PC-3 (cell line): ENCODE data around the gene DLEC1. TPM values are rescaled to one million over a fixed set of nuclear protein-coding genes. Genes with fewer than 3 reads are reported as not detected.

ENCODE experiments used
- ATAC-seq: fragments of 200-7000 bp; cut with Tn5 transposase; 2 replicates; pipeline ENCODE4 v1.9.1; 2020; ENCODE audit warnings: mild to moderate bottlenecking, moderate library complexity
- BruUV-seq: library from RNA; stranded (reverse); fragments of 400-500 nt; replicated peaks from 2 replicates; lab custom pipeline; 2021; lab: Mats Ljungman, UMichigan
- CTCF ChIA-PET: fragments of 300-600 bp; sonication (Branson Sonifier 250); formaldehyde crosslinking; loops from one replicate; lab custom pipeline; 2022; ENCODE audit warnings: antibody characterized with exemption; lab: Charles Lee
- POLR2A ChIA-PET: fragments of 300-600 bp; sonication (Branson Sonifier 250); formaldehyde crosslinking; loops from one replicate; lab custom pipeline; 2022; ENCODE audit warnings: antibody characterized with exemption; ENCODE audit not compliant: unreplicated experiment; lab: Charles Lee
- DNase-seq: peaks from one replicate; pipeline ENCODE4 v3.0.0-alpha.2; 2015
- H2AFZ ChIP-seq: fragments of 300-600 bp; sonication (generic); 2 replicates; pipeline ENCODE4 v1.6.0; 2016; ENCODE audit warnings: antibody characterized with exemption, low read length
- H3F3A ChIP-seq: fragments of 300-600 bp; sonication (generic); one replicate; pipeline ENCODE4 v1.6.0; 2017; ENCODE audit warnings: antibody characterized with exemption, low read length, control low read depth, mild to moderate bottlenecking; ENCODE audit not compliant: unreplicated experiment
- H3K27ac ChIP-seq: fragments of 300-600 bp; sonication (generic); 2 replicates; pipeline ENCODE4 v1.5.1; 2016; ENCODE audit warnings: mild to moderate bottlenecking, low read length
- H3K27me3 ChIP-seq: fragments of 300-600 bp; sonication (generic); 2 replicates; pipeline ENCODE4 v1.6.1; 2016; ENCODE audit warnings: low read length, mixed read lengths
- H3K36me3 ChIP-seq: fragments of 300-600 bp; sonication (generic); 2 replicates; pipeline ENCODE4 v1.6.1; 2016; ENCODE audit warnings: low read depth, mixed run types, low read length, mixed read lengths
- H3K4me1 ChIP-seq: fragments of 300-600 bp; sonication (generic); 2 replicates; pipeline ENCODE4 v1.5.1; 2016; ENCODE audit warnings: low read length; ENCODE audit not compliant: insufficient read depth
- H3K4me2 ChIP-seq: fragments of 300-600 bp; sonication (generic); 2 replicates; pipeline ENCODE4 v1.6.0; 2016; ENCODE audit warnings: low read length
- H3K4me3 ChIP-seq: fragments of 300-600 bp; sonication (generic); 2 replicates; pipeline ENCODE4 v1.5.1; 2016; ENCODE audit warnings: mild to moderate bottlenecking, low read length, mixed read lengths
- H3K79me2 ChIP-seq: fragments of 300-600 bp; sonication (generic); 2 replicates; pipeline ENCODE4 v1.6.1; 2017; ENCODE audit warnings: low read length, mixed read lengths
- H3K9ac ChIP-seq: fragments of 300-600 bp; sonication (generic); 2 replicates; pipeline ENCODE4 v1.6.0; 2016; ENCODE audit warnings: mild to moderate bottlenecking, low read length
- H3K9me2 ChIP-seq: fragments of 300-600 bp; sonication (generic); replicated peaks from 2 replicates; pipeline ENCODE4 v1.6.1; 2016; ENCODE audit warnings: mixed run types, low read length, mixed read lengths
- H3K9me3 ChIP-seq: fragments of 300-600 bp; sonication (generic); 2 replicates; pipeline ENCODE4 v1.6.1; 2016; ENCODE audit warnings: low read length, mixed read lengths
- H4K20me1 ChIP-seq: fragments of 300-600 bp; sonication (generic); 2 replicates; pipeline ENCODE4 v1.6.1; 2016; ENCODE audit warnings: low read length, mixed read lengths
- EZH2 ChIP-seq: fragments of 300-600 bp; sonication (generic); IDR thresholded peaks from one replicate; pipeline ENCODE4 v1.6.1; 2017; ENCODE audit warnings: antibody characterized with exemption, mild to moderate bottlenecking, low read length; ENCODE audit not compliant: unreplicated experiment
- EZH2phosphoT487 ChIP-seq: fragments of 300-600 bp; sonication (generic); IDR thresholded peaks from 2 replicates; pipeline ENCODE4 v1.6.1; 2018; ENCODE audit warnings: mild to moderate bottlenecking, antibody characterized with exemption, low read length, borderline replicate concordance
- intact Hi-C: fragments of 100-400 bp; cut with micrococcal nuclease; formaldehyde crosslinking; loops from 2 replicates; pipeline ENCODE4 v1.9.0; 2023
- total RNA-seq: library from RNA; depleted of rRNA; stranded (reverse); fragments of >200 nt; gene quantifications from 2 replicates; pipeline ENCODE4 v1.2.3, GENCODE V29; 2014
- TF ChIP-seq, protein P1 (sequence below): fragments of 300-600 bp; sonication (generic); conservative IDR thresholded peaks from 2 replicates; pipeline ENCODE4 v1.5.1; 2017; ENCODE audit warnings: antibody characterized with exemption, low read depth, mild to moderate bottlenecking, low read length

Gene DLEC1
- total RNA-seq, 1 experiment from 2014 or later: not detected

DNA sequence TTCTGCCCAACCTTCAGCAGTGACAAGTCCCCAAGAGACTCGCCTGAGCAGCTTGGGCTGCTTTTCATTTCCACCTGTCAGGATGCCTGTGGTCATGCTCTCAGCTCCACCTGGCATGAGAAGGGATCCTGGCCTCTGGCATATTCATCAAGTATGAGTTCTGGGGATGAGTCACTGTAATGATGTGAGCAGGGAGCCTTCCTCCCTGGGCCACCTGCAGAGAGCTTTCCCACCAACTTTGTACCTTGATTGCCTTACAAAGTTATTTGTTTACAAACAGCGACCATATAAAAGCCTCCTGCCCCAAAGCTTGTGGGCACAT lies 102.9 kb downstream of the DLEC1 start:
- TF ChIP-seq EZH2 (no peak), EZH2phosphoT487 (no peak)
- TF ChIP-seq, protein P1, sequence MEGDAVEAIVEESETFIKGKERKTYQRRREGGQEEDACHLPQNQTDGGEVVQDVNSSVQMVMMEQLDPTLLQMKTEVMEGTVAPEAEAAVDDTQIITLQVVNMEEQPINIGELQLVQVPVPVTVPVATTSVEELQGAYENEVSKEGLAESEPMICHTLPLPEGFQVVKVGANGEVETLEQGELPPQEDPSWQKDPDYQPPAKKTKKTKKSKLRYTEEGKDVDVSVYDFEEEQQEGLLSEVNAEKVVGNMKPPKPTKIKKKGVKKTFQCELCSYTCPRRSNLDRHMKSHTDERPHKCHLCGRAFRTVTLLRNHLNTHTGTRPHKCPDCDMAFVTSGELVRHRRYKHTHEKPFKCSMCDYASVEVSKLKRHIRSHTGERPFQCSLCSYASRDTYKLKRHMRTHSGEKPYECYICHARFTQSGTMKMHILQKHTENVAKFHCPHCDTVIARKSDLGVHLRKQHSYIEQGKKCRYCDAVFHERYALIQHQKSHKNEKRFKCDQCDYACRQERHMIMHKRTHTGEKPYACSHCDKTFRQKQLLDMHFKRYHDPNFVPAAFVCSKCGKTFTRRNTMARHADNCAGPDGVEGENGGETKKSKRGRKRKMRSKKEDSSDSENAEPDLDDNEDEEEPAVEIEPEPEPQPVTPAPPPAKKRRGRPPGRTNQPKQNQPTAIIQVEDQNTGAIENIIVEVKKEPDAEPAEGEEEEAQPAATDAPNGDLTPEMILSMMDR: no peak
- no peaks in the 10 kb centered on the region for H3K9me2 ChIP-seq
- H2AFZ ChIP-seq: no peak overlapping the region
- no peak overlapping the region; the same call in 1 of the 2 replicates for H3K9ac ChIP-seq
- ATAC-seq (peak; percentile 4), DNase-seq (peak; percentile 95)
- intact Hi-C loops: no loop called here
- POLR2A ChIA-PET: interaction anchor here (0.6 to 1.0 kb wide), 3 partner anchors 16 to 25 kb away, joined by 3 to 22 read pairs (median 4); partner anchors contain the start of gene OXSR1
- peaks cover 31% of the 10 kb centered on the region for H3K79me2 ChIP-seq
- H3K36me3 ChIP-seq: 0 out of 2 replicates have a peak, but pooled peaks cover 6% of the 10 kb centered on the region
- peaks cover 49% of the 10 kb centered on the region for H3K4me1 ChIP-seq
- no peaks in the 10 kb centered on the region for H4K20me1 ChIP-seq
- H3K4me2 ChIP-seq: peak overlapping the region; percentile 7; the same call in 1 of the 2 replicates
- no peaks in the 10 kb centered on the region for H3F3A ChIP-seq
- no TSS peak for BruUV-seq
- H3K9me3 ChIP-seq: no peaks in the 10 kb centered on the region
- H3K4me3 ChIP-seq: no peak overlapping the region
- peak overlapping the region; percentile 68 for H3K27ac ChIP-seq
- H3K27me3 ChIP-seq: no peaks in the 10 kb centered on the region
- CTCF ChIA-PET: no interaction called here

DNA sequence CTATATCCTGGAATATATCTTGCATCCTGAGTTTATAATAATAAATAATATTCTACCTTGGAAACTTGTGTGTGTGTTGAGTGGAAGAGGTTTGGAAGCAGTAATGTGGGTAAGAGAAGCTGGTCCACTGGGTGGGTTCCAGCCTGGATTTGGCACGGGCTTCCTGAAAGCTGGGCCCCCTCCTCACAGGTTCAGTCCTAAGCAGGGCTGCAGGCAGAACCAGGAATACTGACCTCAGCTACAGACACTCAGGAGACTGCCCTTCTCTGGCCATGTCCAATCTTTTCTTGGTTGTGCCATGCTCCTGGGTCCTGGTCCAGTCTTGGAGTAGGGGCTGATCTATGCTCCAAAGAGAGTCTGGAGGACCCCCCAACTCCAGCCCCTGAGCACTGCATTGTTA lies 104.0 kb downstream of the DLEC1 start:
- intact Hi-C loops: no loop called here

DNA sequence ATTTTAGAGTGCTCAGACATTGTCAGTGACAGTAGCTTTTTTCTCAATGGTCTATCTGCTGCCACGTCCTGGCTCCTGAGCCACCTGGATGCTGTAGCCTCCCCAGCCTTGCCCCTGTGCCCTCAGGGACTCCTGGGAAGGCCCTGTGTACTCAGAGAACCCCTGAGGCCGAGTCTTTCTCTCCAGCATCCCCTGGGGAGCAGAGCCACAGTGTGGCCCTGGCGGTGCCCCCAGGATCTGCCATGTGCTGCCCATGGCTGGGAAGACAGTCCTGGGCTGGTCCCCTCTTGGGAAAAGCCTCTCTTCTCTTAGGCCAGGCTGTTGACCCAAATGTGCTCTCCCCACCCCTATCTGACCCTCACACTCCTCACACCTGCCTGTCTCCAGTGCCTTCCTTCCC lies 104.5 kb downstream of the DLEC1 start:
- Histone ChIP-seq H3K4me2 (no peak overlapping the region), H3K36me3 (0 out of 2 replicates have a peak, but pooled peaks cover 6% of the 10 kb centered on the region), H2AFZ (no peak overlapping the region), H3K9me2 (no peaks in the 10 kb centered on the region), H3K4me3 (no peak overlapping the region), H3K9ac (no peak overlapping the region), H3K79me2 (peaks cover 28% of the 10 kb centered on the region), H3K27ac (no peak overlapping the region), H3K4me1 (peaks cover 38% of the 10 kb centered on the region), H3K27me3 (no peaks in the 10 kb centered on the region), H4K20me1 (no peaks in the 10 kb centered on the region), H3F3A (no peaks in the 10 kb centered on the region), H3K9me3 (no peaks in the 10 kb centered on the region)
- intact Hi-C loops: no loop called here
- ATAC-seq: no peak
- ChIA-PET POLR2A (no interaction called here), CTCF (no interaction called here)
- BruUV-seq: no TSS peak
- no peak for TF ChIP-seq EZH2
- TF ChIP-seq, protein P1: no peak
- no peak for TF ChIP-seq EZH2phosphoT487
- DNase-seq: no peak

More for the DNA sequence above, 104.0 kb downstream of the DLEC1 start:
- Histone ChIP-seq H3K9ac (no peak overlapping the region), H3K36me3 (0 out of 2 replicates have a peak, but pooled peaks cover 6% of the 10 kb centered on the region), H4K20me1 (no peaks in the 10 kb centered on the region), H3K27me3 (no peaks in the 10 kb centered on the region), H3K9me2 (no peaks in the 10 kb centered on the region), H3K4me2 (no peak overlapping the region), H3K4me1 (peaks cover 42% of the 10 kb centered on the region), H3K27ac (no peak overlapping the region), H3K9me3 (no peaks in the 10 kb centered on the region), H3F3A (no peaks in the 10 kb centered on the region), H2AFZ (no peak overlapping the region), H3K79me2 (peaks cover 31% of the 10 kb centered on the region), H3K4me3 (no peak overlapping the region)
- CTCF ChIA-PET: no interaction called here
- no TSS peak for BruUV-seq
- no peak for ATAC-seq
- POLR2A ChIA-PET: interaction anchor here (0.5 kb wide), 1 partner anchor 45 kb away, joined by 6 read pairs; no protein-coding TSS in a partner anchor
- TF ChIP-seq, protein P1: no peak
- no peak for TF ChIP-seq EZH2phosphoT487
- TF ChIP-seq EZH2: no peak
- DNase-seq: no peak
